D721Med (cell line): Measurements from ENCODE around the gene REV3L.

Experiments used
- DNase-seq: peaks from one replicate; pipeline ENCODE4 v3.0.0; 2011; ENCODE audit warnings: low spot score; ENCODE audit not compliant: insufficient read length
- FAIRE-seq: peaks from 2 replicates; lab custom pipeline; 2011; peaks lifted over from hg19 to GRCh38; lab: Jason Lieb, UNC
- TF ChIP-seq, protein P1 (sequence below): IDR thresholded peaks from 2 replicates; pipeline ENCODE4 v1.5.1; 2012; ENCODE audit warnings: mild to moderate bottlenecking, control low read depth; ENCODE audit not compliant: insufficient read depth; ENCODE audit errors: missing control alignments

The REV3L gene

DNA sequence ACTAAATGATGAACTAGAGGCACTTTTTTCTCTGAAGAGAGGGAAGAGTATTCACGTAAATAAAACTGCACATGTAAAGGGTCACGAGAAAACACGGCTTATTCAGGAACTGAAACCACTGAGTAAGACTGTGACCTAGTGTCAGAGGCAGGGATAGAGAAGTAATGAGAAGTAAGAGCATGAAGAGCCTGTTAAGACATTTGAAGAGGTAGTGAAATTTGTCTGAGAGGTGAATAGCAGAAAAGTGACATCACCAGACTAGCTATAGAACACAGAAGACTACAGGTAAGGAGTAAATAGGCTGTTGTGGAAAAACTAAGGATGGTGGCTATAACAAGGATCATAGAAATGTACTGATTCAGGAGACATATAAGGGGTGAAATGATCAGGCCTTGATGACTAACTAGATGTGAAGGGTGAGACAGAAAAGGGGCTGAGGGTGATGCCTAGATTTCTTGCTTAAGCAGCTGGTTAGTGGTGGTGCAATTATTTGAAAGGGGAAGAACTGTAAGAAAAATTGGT lies 76.8 kb downstream of the REV3L start:
- FAIRE-seq (peak; percentile 6), DNase-seq (no peak)
- TF ChIP-seq, protein P1, sequence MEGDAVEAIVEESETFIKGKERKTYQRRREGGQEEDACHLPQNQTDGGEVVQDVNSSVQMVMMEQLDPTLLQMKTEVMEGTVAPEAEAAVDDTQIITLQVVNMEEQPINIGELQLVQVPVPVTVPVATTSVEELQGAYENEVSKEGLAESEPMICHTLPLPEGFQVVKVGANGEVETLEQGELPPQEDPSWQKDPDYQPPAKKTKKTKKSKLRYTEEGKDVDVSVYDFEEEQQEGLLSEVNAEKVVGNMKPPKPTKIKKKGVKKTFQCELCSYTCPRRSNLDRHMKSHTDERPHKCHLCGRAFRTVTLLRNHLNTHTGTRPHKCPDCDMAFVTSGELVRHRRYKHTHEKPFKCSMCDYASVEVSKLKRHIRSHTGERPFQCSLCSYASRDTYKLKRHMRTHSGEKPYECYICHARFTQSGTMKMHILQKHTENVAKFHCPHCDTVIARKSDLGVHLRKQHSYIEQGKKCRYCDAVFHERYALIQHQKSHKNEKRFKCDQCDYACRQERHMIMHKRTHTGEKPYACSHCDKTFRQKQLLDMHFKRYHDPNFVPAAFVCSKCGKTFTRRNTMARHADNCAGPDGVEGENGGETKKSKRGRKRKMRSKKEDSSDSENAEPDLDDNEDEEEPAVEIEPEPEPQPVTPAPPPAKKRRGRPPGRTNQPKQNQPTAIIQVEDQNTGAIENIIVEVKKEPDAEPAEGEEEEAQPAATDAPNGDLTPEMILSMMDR, result no peak

DNA sequence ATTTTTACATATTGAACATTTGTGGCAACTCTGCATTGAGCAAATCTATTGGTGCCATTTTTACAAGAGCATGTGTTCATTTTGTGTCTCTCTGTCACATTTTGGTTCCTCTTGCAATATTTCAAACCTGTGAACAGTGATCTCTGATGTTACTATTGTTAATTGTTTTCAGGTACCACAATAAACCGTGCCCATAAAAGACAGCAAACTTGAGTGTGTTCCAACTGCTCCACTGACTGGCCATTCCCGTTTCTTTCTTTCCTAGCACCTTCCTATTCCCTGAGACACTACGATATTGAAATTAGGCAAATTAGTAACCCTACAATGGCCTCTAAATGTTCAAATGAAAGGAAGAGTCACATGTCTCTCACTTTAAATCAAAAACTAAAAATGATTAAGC lies 79.6 kb downstream of the REV3L start:
- TF ChIP-seq, protein P1, result no peak
- no peak for FAIRE-seq
- no peak for DNase-seq

DNA sequence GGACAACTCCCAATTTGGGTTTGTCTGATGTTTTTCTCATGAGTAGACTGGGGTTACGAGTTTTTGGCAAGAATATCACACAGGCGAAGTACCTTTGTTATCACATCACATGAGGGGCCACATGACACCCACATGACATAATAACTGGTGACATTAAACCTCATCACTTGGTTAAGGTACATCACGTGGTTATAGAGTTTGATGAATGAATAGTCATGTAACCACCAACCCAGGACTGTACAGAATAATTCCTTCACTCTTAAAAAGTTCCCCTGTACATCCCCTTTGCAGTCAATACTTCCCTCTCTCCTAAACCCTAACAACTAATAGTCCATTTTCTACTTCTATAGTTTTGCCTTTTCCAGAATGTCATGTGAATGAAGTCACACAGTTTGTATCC lies 83.4 kb downstream of the REV3L start:
- TF ChIP-seq, protein P1, result no peak
- FAIRE-seq, result no peak
- no peak for DNase-seq

DNA sequence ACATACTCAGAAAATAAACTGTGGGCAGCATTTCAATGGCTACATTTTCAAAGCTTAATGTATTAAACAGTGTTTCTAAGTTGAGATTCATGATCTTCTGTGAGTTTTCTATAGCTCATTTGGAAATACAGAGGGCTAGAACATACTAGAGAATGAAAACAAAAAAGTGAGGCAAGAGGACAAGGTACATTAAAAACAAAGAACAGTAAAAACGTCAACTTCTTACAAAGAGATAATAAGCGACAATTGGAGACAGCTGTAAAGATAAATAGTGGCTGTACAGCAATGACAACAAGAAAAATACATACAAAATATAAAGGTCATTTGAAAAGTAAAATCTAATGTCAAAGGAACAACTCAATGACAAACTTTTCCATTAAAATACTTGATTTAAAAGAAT lies 94.3 kb downstream of the REV3L start:
- peak; percentile 29 for FAIRE-seq
- DNase-seq, result no peak
- TF ChIP-seq, protein P1, result no peak

DNA sequence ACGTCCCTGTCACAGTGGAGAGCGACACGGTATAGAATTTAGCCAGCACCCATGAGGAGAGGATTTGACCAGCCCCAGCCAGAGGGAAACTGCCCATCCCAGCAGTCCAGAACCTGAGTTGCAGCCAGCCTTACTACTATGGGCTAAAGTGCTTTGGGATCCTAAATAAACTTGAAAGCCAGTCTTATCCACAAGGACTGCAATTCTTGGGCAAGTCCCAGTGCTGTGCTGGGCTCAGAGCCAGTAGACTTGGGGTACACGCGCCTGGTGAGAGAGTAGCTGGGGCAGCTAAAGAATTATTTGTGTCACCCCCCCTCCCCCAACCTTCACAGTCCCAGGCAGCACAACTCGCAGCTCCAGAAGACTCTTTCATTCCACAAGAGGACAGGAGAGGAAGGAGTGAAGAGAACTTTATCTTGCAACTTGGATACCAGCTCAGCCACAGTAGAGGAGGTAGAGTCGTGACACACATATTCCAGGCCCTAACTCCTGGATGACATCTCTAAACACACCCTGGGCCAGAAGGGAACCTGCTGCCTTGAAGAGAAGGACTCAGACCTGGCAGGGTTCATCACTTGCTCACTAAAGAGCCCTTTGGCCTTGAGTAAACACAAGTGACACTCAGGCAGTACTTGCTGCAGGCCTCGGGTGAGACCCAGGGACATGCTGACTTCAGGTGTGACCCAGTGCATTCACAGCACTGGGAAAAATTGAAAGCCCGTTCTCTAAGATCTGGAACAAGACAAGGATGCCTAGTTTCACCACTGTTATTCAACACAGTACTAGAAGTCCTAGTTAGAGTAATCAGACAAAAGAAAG lies 100.3 kb downstream of the REV3L start:
- TF ChIP-seq, protein P1, result no peak
- FAIRE-seq (no peak), DNase-seq (no peak)

DNA sequence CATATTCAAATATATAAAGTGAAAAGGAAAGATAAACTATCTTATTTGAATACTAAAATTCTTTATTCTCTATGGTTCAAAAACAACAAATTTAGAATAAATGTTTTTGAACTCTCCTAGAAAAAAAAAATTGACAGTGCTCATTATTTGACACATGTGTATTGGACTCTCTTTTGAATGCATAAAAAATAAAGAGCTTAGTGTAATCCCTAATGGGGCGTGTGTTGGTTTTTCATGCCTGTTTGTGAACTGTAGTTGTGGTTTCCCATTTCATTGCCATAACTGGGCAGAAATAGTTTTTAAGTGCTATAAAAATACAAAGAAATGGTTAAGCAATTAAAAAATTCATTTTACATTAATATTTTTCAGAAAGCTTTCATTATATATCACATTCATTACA lies 101.3 kb downstream of the REV3L start:
- DNase-seq (no peak), FAIRE-seq (peak; percentile 76)
- TF ChIP-seq, protein P1, result no peak

DNA sequence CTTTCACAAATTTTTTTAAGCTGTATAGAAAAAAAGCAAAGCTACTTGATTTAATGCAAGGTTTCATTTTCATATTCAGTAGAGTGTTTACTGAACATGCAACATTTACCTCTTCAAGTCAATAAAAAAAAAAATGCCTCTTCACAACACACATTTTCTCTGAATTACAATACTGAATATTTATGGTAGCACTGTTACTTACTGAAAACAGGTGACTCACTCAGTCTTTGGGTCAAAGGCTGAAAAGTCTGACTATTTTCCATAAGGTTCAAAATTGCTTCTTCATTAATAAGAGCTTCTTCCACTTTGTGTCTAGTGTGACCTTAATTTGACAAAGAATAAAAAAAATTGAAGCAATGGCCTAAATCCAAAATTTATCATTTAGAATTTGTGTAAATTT lies 101.9 kb downstream of the REV3L start:
- TF ChIP-seq, protein P1, result no peak
- no peak for DNase-seq
- no peak for FAIRE-seq
